ENCODE measurements around the gene ST6GALNAC3.

GRCh38 chr1:76145332-76145731 is 70.8 kb downstream of the ST6GALNAC3 start:
- TF ChIP-seq CTCF (IDR thresholded peaks at IDR 0.05; ENCODE audit: low read depth, low read length, poor library complexity, severe bottlenecking) (no peak), EZH2phosphoT487 (IDR thresholded peaks at IDR 0.05; ENCODE audit: borderline replicate concordance, low read length) (no peak)
